Breast epithelium (tissue), 3 donors: ENCODE measurements around the gene SERINC5.

Experiments used
- CTCF ChIP-seq, 3 donors: fragments of 450-650 bp; IDR thresholded peaks; one replicate each; pipeline ENCODE4 v1.5.1; 2016 to 2017; ENCODE audit warnings: antibody characterized with exemption in 3 of 3, mild to moderate bottlenecking in 3 of 3, moderate library complexity in 3 of 3
- POLR2A ChIP-seq: fragments of 450-650 bp; IDR thresholded peaks from one replicate; pipeline ENCODE4 v1.6.1; 2016; ENCODE audit warnings: antibody characterized with exemption, mild to moderate bottlenecking, moderate library complexity
- POLR2AphosphoS5 ChIP-seq, 3 donors: sonication (generic); formaldehyde crosslinking; IDR thresholded peaks; one replicate each; pipeline ENCODE4 v1.6.1; 2017; ENCODE audit warnings: antibody characterized with exemption in 3 of 3

GRCh38 chr5:80185095-80185494, 70.8 kb downstream of the SERINC5 start:
- TF ChIP-seq POLR2AphosphoS5 (IDR thresholded peaks at IDR 0.05) (no peak), CTCF (IDR thresholded peaks at IDR 0.05) (no peak), POLR2A (no peak)
